C4-2B (cell line): ENCODE data around the gene HSF2BP.

Experiments
- CTCF ChIP-seq: fragments of 450-650 bp; conservative IDR thresholded peaks from 2 replicates; pipeline ENCODE4 v1.5.1; 2017; ENCODE audit warnings: mild to moderate bottlenecking
- ZFX ChIP-seq: fragments of 450-650 bp; IDR thresholded peaks from 2 replicates; pipeline ENCODE4 v1.6.1; 2017

GRCh38 chr21:43675871-43676270 is 16.6 kb upstream of the HSF2BP start:
- TF ChIP-seq CTCF (no peak), ZFX (no peak)
